Sigmoid colon (tissue), 4 donors: ENCODE measurements around the gene GPR4.

Experiments
- CTCF ChIP-seq, 4 experiments: fragments of 450-650 bp in 3 of 4; fragments of 200-600 bp in 1 of 4; IDR thresholded peaks; one replicate each; pipeline ENCODE4 v1.5.1; 2016 to 2019; ENCODE audit warnings: antibody characterized with exemption in 4 of 4, mild to moderate bottlenecking in 3 of 4, moderate library complexity in 2 of 4
- EP300 ChIP-seq, 4 donors: sonication (generic); formaldehyde crosslinking; IDR thresholded peaks; one replicate each; pipeline ENCODE4 v1.6.1; 2017; ENCODE audit warnings: antibody characterized with exemption in 4 of 4
- POLR2A ChIP-seq, 2 donors: fragments of 450-650 bp; IDR thresholded peaks; one replicate each; pipeline ENCODE4 v1.6.1; 2016; ENCODE audit warnings: antibody characterized with exemption in 2 of 2, mild to moderate bottlenecking in 2 of 2, moderate library complexity in 2 of 2
- POLR2AphosphoS5 ChIP-seq, 4 donors: sonication (generic); formaldehyde crosslinking; IDR thresholded peaks; one replicate each; pipeline ENCODE4 v1.6.1; 2017; ENCODE audit warnings: antibody characterized with exemption in 4 of 4

GRCh38 chr19:45599286-45599685 lies 2.7 kb downstream of the GPR4 start:
- TF ChIP-seq CTCF (IDR thresholded peaks at IDR 0.05) (no peak), EP300 (IDR thresholded peaks at IDR 0.05) (no peak), POLR2AphosphoS5 (IDR thresholded peaks at IDR 0.05) (no peak), POLR2A (IDR thresholded peaks at IDR 0.05) (no peak)
